Sigmoid colon (tissue), 7 donors: ENCODE data around the gene SNX15. TPM values are rescaled to one million over a fixed set of nuclear protein-coding genes. Genes with fewer than 3 reads are reported as not detected.

ENCODE experiments used
- DNase-seq: peaks from one replicate; pipeline ENCODE4 v3.0.0-alpha.2; 2019
- H3K27ac ChIP-seq, 4 donors: fragments of 200-600 bp; sonication (generic); one replicate each; pipeline ENCODE4 v1.5.1; 2016 to 2019; ENCODE audit warnings: mild to moderate bottlenecking in 1 of 4
- H3K27me3 ChIP-seq, 3 donors: fragments of 200-600 bp; sonication (generic); one replicate each; pipeline ENCODE4 v1.5.1; 2019; ENCODE audit warnings: mild to moderate bottlenecking in 1 of 3
- H3K36me3 ChIP-seq, 4 donors: fragments of 200-600 bp; sonication (generic); one replicate each; pipeline ENCODE4 v1.5.1; 2016 to 2019
- H3K4me1 ChIP-seq, 4 donors: fragments of 200-600 bp; sonication (generic); one replicate each; pipeline ENCODE4 v1.5.1; 2017 to 2019
- H3K4me3 ChIP-seq, 4 donors: fragments of 200-600 bp; sonication (generic); one replicate each; pipeline ENCODE4 v1.5.1; 2017 to 2019; ENCODE audit warnings: mild to moderate bottlenecking in 2 of 4, moderate library complexity in 1 of 4
- H3K9me3 ChIP-seq, 4 donors: fragments of 200-600 bp in 3 of 4; sonication (generic) in 3 of 4; one replicate each; pipeline versions ENCODE4 v1.5.1 to v1.6.1; 2013 to 2019
- CTCF ChIP-seq, 4 experiments: fragments of 450-650 bp in 3 of 4; fragments of 200-600 bp in 1 of 4; IDR thresholded peaks; one replicate each; pipeline ENCODE4 v1.5.1; 2016 to 2019; ENCODE audit warnings: antibody characterized with exemption in 4 of 4, mild to moderate bottlenecking in 3 of 4, moderate library complexity in 2 of 4
- EP300 ChIP-seq, 4 donors: sonication (generic); formaldehyde crosslinking; IDR thresholded peaks; one replicate each; pipeline ENCODE4 v1.6.1; 2017; ENCODE audit warnings: antibody characterized with exemption in 4 of 4
- POLR2A ChIP-seq, 2 donors: fragments of 450-650 bp; IDR thresholded peaks; one replicate each; pipeline ENCODE4 v1.6.1; 2016; ENCODE audit warnings: antibody characterized with exemption in 2 of 2, mild to moderate bottlenecking in 2 of 2, moderate library complexity in 2 of 2
- POLR2AphosphoS5 ChIP-seq, 4 donors: sonication (generic); formaldehyde crosslinking; IDR thresholded peaks; one replicate each; pipeline ENCODE4 v1.6.1; 2017; ENCODE audit warnings: antibody characterized with exemption in 4 of 4
- WGBS, 2 donors: extraction: QIAGEN DNeasy Blood & Tissue Kit; methylation state at CpG; one replicate each; pipeline ENCODE4 v1.1.7; 2013; 5-methylcytosine and 5-hydroxymethylcytosine counted together
- intact Hi-C: fragments of 100-400 bp; cut with DNase I; formaldehyde crosslinking; loops from one replicate; pipeline ENCODE4 v1.15.1; 2023
- polyA plus RNA-seq, 3 donors: library from polyadenylated mRNA; stranded (reverse); fragments of 200-250 nt; gene quantifications; one replicate each; pipeline ENCODE4 v1.2.3, GENCODE V29; 2013
- total RNA-seq, 4 donors: library from RNA; depleted of rRNA; stranded (reverse); fragments of >200 nt; gene quantifications; one replicate each; pipeline ENCODE4 v1.1.0, GENCODE V29; 2016
- donor health status: healthy with polysubstance abuse.
- donor health status: Bipolar disorder and iron deficiency.
- donor health status: healthy.

The SNX15 gene
- total and polyA plus RNA-seq, 7 donors, result 20.1 to 36.6 (median 27.6) TPM

DNA sequence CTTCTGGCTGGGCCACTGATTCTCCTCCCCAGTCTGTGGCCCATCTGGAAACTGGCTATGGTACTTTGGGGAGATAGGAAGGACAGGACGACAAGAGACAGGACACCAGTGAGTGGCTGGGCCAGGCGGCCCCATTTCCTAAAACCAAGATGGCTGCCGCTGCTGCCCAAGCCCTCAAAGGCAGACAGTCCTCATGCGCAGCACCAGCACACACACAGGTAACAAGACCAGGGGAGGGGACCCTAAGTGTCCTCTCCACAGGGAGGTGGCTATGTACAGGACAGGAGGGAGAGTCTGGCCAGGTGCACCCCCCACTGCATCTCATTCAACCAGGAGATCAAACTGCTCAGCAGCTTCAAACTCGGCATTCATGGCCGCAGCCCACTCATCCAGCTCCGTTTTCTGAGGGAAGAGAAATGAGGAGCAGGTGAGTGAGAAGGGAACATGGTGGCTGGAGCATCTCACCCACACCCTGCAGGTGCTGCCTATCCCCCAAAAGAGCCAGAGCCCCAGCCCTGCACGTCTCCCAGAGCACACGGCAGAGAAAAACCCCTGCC is 51.6 kb downstream of the SNX15 start:
- 93% methylated on average over 9 of the region's 9 CpGs for WGBS, 2 donors
- intact Hi-C loops, result no loop called here

GRCh38 chr11:65083134-65083833 is 56.0 kb downstream of the SNX15 start:
- 3 to 7% methylated on average over 13 of the region's 13 CpGs for WGBS, 2 donors
- intact Hi-C loops, result loop anchor here (5.0 kb wide), 1 partner anchor 56 kb away; the partner anchor contains the start of gene SNX15

More for the DNA sequence above, 51.6 kb downstream of the SNX15 start:
- TF ChIP-seq EP300 (IDR thresholded peaks at IDR 0.05) (no peak), CTCF (IDR thresholded peaks at IDR 0.05) (no peak), POLR2AphosphoS5 (IDR thresholded peaks at IDR 0.05) (no peak), POLR2A (IDR thresholded peaks at IDR 0.05) (no peak)
- H3K4me1 ChIP-seq, result peaks cover 0 to 17% (median 7%) of the 10 kb centered on the region in 4 donors
- H3K27me3 ChIP-seq, result no peaks in the 10 kb centered on the region
- DNase-seq, result no peak
- no peaks in the 10 kb centered on the region for H3K36me3 ChIP-seq
- H3K9me3 ChIP-seq, result no peaks in the 10 kb centered on the region
- peak overlapping the region in 3 of 4 donors; percentile 30 to 48 (median 31) for H3K27ac ChIP-seq
- H3K4me3 ChIP-seq, result no peak overlapping the region

GRCh38 chr11:65083834-65084597 is 56.8 kb downstream of the SNX15 start, which contains the start of the genes CDCA5 and ZFPL1:
Gene CDCA5, minus strand, starts transcription at chr11:65084040. Its CDS starts 62 bp downstream, at chr11:65083978.
Gene ZFPL1, plus strand, starts transcription at chr11:65084222. Its CDS starts 477 bp downstream, at chr11:65084699.
- intact Hi-C loops, result loop anchor here (1.0 to 5.0 kb wide), 4 partner anchors 12 to 71 kb away; partner anchors contain the start of genes SNX15, VPS51 and ZNHIT2
- H3K9me3 ChIP-seq, result no peaks in the 10 kb centered on the region
- DNase-seq, result peak; percentile 97
- H3K27ac ChIP-seq, result peak within 1 kb of the TSS; percentile 88 to 95 (median 92)
- H3K36me3 ChIP-seq, result peaks cover 15 to 40% (median 27%) of the 10 kb centered on the region in 4 donors
- TF ChIP-seq POLR2A (IDR thresholded peaks at IDR 0.05), result peak in 1 of 2 donors; percentile 48
- TF ChIP-seq CTCF (IDR thresholded peaks at IDR 0.05), result no peak
- peak; percentile 83 to 93 (median 92) for TF ChIP-seq POLR2AphosphoS5 (IDR thresholded peaks at IDR 0.05)
- peak in 2 of 4 donors; percentile 33 to 82 for TF ChIP-seq EP300 (IDR thresholded peaks at IDR 0.05)
- peaks cover 0 to 23% (median 20%) of the 10 kb centered on the region in 4 donors for H3K4me1 ChIP-seq
- WGBS, 2 donors, result 0% methylated on average over 79 of the region's 79 CpGs
- H3K27me3 ChIP-seq, result no peaks in the 10 kb centered on the region
- peak within 1 kb of the TSS; percentile 78 to 84 (median 82) for H3K4me3 ChIP-seq

More at GRCh38 chr11:65083134-65083833, 56.0 kb downstream of the SNX15 start:
- TF ChIP-seq POLR2AphosphoS5 (IDR thresholded peaks at IDR 0.05) (no peak), EP300 (IDR thresholded peaks at IDR 0.05) (no peak), POLR2A (IDR thresholded peaks at IDR 0.05) (no peak), CTCF (IDR thresholded peaks at IDR 0.05) (no peak)
- peaks cover 8 to 33% (median 21%) of the 10 kb centered on the region in 4 donors for H3K36me3 ChIP-seq
- peaks cover 0 to 23% (median 20%) of the 10 kb centered on the region in 4 donors for H3K4me1 ChIP-seq
- peak overlapping the region; percentile 88 to 95 (median 92) for H3K27ac ChIP-seq
- H3K9me3 ChIP-seq, result no peaks in the 10 kb centered on the region
- no peak for DNase-seq
- H3K4me3 ChIP-seq, result peak overlapping the region; percentile 78 to 84 (median 82)
- H3K27me3 ChIP-seq, result no peaks in the 10 kb centered on the region

DNA sequence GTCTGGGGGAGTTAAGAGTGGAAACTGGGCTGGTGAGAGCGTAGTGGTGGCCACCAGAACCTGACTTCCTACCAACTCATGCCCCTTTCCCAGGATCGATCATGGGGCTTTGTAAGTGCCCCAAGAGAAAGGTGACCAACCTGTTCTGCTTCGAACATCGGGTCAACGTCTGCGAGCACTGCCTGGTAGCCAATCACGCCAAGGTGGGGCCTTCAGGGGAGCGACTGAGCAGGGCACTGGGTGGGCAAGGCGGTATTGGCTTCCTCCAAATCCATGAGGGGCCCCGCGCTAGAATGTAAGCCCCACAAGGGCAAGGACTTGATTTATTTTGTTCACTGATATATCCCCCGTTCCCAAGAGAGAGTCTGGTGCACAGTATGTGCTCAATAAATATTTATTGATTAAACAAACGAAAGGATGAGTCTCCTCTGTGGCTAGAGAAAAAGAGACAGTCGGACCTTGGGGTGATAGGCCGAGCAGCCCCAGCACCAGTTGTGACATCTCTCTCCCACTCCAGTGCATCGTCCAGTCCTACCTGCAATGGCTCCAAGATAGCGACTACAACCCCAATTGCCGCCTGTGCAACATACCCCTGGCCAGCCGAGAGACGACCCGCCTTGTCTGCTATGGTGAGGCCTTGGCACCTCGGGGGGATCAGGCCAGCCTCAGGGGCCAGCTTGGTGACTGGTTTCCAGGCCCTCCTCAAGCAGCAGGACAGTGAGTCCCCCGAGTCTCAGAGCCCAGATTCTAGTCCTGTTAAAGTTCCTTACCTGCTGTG is 57.5 kb downstream of the SNX15 start:
- WGBS, 2 donors, result 43 to 50% methylated on average over 23 of the region's 23 CpGs
- TF ChIP-seq EP300 (IDR thresholded peaks at IDR 0.05) (no peak), POLR2A (IDR thresholded peaks at IDR 0.05) (no peak), CTCF (IDR thresholded peaks at IDR 0.05) (no peak), POLR2AphosphoS5 (IDR thresholded peaks at IDR 0.05) (no peak)
- H3K9me3 ChIP-seq, result no peaks in the 10 kb centered on the region
- peaks cover 0 to 23% (median 20%) of the 10 kb centered on the region in 4 donors for H3K4me1 ChIP-seq
- no peaks in the 10 kb centered on the region for H3K27me3 ChIP-seq
- DNase-seq, result no peak
- H3K27ac ChIP-seq, result peak overlapping the region; percentile 88 to 95 (median 92)
- intact Hi-C loops, result loop anchor here (1.0 to 5.0 kb wide), 4 partner anchors 12 to 72 kb away; partner anchors contain the start of genes SNX15, VPS51 and ZNHIT2
- H3K4me3 ChIP-seq, result peak overlapping the region; percentile 78 to 84 (median 82)
- H3K36me3 ChIP-seq, result peaks cover 17 to 48% (median 30%) of the 10 kb centered on the region in 4 donors
